TTC549 (cell line): ENCODE measurements around the gene NRXN3.

Experiments
- FAIRE-seq: peaks from 2 replicates; lab custom pipeline; 2012; peaks lifted over from hg19 to GRCh38; lab: Jason Lieb, UNC

The NRXN3 gene

DNA sequence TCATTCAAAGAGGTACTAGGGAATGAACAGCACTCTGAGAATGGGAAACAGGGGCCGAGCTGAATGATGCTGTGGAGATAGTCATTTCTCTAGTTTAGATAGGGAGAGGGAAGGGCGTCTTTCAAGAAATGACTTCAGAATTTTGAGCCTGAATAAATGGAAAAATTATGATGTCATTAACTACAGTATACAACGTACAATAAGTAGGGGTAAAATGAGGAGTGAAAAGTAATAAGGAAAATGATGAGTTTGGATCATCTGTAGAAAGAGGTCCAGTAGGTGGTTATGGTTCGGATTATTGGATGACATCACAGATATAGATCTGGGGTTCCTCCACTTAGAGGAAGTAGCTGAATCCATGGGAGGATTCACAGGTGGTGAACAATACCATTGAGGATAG is 1081.1 kb downstream of the NRXN3 start:
- FAIRE-seq = no peak

DNA sequence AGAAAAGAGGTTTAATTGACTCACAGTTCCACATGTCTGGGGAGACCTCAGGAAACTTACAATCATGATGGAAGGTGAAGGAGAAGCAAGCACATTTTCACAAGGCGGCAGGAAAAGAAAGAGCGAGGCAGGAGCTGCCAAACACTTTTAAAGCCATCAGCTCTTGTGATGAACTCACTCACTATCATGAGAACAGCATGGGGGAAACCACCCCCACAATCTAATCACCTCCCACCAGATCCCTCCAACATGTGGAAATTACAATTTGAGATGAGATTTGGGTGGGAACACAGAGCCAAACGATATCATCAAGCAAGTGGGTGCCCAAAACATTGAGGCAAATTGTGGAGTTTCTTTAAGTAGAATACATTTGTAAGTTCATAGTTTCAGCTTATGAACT is 1083.4 kb downstream of the NRXN3 start:
- no peak for FAIRE-seq

DNA sequence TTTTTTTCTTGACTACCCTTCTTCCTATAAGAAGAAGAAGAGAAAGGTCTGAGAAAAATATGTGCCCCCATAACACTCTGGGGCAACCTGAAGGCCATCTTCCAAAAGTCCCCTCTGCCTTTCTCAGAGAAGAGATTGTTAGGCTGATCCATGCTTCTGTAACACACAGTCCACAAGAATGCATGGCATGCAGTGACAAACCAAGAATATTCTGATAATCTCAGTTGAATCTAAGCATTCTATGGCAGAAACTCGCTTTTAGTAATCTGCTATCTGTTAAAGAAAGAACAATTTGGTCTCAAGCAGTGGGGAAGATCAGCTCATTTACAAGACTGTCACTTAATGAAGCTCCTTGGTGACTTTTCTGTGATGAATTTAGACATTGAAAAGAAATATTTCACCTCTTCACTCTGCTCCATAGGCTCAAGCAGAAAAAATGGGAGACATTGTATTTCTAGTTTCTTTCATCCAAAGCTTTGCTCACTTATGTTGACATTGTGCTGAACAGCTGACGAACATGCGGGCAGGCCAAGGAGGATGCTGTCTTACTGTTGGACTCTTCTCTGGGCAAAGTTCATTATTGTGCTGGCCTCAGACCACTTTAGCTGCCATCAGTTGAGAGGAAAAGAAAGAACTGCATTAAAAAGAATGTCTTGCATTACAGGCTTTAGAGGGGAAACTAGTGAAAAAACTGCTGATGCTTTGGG is 1084.0 kb downstream of the NRXN3 start:
- no peak for FAIRE-seq

DNA sequence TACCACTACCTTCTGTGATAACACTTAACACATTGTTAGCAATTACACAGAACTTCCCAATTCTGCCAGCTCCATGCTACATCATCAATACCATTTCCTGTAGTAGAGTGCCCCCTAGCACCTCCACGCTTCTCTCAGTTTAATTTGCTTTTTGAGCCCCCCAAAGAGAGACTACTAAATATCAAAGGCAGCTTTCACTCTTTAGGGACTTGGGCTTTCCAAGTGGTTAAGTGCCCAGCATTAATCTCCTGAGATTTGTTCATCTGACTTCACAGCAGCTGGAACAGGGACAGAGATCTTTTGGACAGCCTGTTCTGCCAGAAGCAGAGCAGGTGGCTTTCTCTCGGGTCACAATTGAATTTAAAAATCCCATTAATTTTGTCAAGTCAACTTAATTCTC is 1086.2 kb downstream of the NRXN3 start:
- FAIRE-seq = no peak

DNA sequence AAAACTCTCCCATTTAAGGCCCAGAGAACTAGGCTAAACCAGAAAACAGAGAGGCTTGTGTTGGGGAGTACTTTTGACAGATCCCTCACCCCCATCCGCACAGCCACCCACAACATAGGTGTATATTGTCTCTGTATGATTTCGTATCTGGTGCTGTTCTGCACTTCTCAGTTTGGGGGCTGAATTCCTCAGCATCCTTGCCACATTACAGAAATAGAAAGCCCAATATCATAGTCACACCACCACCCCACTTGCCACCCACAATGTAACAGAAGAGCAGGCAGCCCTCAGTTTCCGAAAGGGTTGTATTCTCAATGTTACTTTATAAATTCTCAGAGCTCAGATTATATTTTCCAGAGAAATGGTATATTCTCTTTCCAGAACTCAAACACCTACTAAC is 1090.2 kb downstream of the NRXN3 start:
- FAIRE-seq = no peak

DNA sequence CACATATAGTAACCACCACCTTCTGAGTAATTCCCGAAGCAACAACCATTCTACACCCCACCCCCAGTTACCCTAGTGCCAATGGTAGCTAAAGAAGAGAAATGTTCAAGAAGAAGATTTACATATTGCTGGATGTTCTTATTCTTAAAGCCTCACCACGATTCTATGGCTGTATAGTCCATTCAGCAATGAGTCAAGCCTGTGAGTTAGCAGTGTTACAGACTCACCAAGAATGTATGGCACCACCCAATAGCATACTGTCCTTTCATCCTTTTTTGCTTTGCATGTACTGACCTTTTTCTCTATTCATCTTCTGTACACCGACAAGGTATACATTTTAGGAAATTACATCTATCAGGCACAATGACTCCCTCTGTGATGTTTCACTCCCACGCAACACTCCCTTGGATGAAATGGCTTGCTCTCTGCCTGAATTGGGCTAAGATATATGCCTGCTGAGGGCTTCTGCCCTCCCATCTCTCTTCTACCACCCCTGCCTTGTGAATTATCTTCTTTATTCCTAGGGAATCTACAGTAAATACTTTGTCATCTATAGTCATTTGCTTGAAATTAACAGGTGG is 1095.3 kb downstream of the NRXN3 start:
- FAIRE-seq = no peak

DNA sequence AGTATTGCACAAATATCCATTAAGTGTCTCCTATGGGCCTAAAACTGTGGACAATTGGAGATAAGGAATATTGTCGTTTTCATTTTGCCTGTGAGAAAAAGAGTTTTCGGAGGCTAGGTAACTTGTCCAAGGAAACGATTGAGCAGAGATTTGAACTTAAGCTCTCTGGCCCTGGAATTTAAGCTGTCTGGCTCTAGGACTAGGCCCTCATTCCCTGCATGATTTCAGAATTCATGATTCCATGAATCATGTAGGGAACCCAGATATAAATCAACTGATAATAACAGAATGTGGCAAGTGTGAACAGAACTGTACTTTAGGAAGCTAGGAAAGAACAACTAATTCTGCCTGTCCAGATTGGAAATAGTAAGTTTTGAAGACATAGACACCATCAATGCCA is 1100.2 kb downstream of the NRXN3 start:
- no peak for FAIRE-seq

DNA sequence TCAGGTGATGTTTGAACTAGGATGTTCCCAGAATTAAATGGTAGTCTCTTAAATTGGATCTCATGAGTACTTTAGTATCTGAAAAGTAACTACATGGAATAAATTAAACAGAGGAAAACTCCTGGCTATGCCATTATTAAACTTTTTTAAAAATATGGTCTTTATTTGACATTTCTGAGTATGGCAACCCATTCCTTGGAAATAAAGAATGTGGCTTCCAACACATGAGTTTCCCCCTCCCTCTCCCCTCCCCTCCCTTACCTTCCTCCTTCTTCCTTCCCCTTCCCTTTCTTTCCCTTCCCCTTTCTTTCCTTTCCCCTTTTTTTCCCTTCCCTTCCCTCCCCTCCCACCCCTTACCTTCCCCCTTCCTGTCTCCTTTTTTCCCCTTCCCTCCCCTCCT is 1100.9 kb downstream of the NRXN3 start:
- FAIRE-seq = no peak

DNA sequence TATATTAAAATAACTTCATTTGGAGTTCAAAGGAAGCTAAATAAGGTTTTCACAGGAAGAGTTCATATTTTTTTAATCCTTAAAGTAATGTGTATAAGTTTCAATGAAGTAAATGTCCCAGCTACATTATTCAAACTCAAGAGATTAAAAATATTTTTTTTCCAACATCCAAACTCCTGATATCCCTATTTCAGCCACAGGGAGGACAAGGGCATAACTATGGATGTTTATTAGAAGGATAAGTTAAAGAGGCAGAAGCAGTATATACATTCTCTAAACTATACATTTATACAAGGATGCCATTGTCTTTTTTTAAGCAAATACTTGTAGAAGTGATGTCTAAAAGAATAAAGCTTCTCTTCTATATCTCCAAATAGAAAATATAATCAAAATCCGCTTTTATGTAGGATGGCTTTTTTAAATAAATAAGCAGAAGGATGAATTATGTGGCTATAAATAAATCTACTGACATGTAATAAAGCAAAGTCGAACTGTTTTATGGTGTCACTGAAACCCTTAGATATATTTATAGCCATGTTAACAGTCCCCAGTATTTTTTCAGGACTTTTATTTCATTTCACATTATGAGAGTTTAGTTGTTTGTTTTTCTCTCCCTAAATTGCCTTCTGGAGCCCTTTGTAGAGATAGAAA is 1104.6 kb downstream of the NRXN3 start:
- no peak for FAIRE-seq

DNA sequence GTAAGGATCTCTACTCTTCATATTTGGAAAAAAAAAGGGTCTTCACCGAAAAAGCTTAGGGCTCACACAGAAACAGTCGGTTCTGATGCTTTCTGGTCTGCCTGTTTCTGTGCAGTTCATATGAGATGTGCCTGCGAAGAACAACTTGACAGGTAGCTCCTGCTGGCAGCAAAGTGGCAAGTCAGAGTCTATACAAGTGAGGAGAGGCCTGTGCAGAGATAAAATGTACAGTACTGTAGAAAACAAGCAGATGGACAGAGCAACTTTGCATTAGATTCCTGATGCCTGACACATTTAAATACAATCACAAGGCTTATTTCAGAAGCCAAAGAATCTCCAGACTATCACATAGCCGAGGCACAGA is 1105.1 kb downstream of the NRXN3 start:
- FAIRE-seq = no peak

DNA sequence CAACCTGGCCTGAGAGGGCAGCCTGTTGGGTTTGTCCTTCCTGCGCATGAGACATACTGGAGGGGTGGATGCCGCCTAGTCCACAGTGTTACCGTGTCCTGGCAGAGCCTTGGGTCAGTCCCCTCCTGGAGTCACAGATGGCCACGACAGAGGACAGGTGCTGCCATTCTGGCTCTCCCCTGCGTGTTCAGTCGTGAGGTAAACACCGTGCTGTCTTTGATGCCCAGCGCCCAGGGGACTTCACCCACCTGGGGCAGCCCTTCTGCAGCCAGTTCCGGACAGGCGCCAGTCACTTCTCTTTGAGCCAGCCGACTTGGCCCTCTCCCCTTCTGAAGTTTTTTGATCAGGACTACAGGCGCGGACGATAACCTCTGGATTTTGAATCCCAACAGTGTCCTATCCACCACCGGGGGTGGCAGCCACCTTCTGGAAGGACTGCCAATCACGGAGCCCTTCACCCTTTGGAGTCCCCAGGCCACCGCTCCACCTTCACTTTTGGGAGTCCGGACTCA is 1108.2 kb downstream of the NRXN3 start:
- FAIRE-seq = no peak

DNA sequence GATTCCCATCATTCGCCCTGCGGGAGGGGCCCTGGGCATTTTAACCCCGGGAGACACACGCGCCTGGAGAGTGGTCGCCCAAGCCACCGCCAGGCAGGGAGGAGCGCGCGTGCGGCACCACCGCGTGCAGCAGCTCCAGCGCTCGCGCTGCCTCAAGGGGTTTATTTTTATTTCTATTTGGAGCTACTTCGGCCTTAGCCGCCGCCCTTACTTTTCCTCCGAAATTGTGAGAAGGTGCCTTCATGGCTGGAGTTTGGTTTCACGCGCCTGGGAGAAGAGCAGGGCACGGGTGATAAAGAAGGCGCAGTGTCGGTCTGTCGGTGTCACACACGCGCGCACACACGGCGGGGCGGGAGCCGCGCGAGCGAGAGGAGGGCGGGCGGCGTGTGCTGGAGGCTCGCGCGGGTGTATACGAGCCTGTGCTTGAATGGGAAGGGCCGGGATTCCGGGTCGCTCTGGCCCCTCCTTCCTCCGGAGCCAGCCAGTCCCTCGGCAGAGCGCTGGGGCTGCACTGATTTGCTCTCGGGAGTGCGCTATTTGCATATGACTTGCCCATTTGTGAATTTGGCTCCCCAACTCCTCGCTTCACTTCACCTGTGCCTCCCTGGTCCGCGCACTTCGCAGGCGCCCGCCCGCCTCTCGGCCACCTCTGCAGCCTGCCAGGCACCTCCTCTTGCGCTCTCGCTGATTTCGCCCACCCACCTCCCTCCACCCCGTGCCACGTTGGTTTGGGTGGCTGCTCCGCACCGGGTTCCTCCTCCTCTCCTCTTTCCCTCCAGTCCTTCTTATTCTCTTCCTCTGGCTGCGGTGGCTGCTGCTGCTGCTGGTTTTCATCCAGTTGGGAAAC is 1108.8 kb downstream of the NRXN3 start:
- no peak for FAIRE-seq

DNA sequence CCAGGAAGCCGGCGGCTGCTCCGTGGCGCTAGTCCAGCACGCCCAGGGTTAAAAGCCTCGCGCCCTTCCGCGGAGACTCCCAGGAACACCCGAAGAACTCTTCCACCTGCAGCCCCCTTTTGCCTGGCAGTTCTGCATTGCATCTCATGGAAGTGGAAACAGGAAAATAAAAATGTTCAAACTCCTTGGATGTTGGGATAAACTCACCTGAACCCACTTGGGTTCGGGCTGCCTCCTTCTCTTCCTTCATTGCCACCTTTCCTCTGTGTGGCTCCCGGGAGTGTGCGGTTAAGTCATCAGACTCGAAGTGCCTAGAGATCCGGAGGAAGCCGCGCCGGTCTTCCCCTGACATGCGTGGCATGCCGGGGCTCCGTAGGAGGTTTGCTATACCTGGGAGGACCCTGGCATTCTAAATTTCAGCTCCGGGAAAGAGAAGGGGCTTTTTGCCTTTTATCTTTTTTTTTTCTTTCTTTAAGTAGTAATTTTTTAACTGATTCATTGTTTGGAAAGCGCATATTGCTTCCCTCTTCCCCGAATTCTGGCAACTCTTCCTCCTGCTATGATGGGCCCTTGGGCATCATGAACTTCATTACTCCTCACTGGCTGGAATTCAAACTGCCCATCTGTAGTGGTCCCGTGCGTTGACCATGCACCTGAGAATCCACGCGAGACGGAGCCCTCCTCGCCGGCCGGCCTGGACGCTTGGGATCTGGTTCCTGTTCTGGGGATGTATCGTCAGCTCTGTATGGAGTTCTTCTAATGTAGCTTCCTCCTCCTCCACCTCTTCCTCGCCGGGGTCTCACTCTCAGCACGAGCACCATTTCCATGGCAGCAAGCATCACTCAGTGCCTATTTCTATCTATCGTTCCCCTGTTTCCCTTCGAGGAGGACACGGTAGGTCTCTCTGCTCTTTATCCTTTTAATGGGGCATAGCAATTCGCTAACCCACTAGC is 1109.7 kb downstream of the NRXN3 start:
- FAIRE-seq = no peak

DNA sequence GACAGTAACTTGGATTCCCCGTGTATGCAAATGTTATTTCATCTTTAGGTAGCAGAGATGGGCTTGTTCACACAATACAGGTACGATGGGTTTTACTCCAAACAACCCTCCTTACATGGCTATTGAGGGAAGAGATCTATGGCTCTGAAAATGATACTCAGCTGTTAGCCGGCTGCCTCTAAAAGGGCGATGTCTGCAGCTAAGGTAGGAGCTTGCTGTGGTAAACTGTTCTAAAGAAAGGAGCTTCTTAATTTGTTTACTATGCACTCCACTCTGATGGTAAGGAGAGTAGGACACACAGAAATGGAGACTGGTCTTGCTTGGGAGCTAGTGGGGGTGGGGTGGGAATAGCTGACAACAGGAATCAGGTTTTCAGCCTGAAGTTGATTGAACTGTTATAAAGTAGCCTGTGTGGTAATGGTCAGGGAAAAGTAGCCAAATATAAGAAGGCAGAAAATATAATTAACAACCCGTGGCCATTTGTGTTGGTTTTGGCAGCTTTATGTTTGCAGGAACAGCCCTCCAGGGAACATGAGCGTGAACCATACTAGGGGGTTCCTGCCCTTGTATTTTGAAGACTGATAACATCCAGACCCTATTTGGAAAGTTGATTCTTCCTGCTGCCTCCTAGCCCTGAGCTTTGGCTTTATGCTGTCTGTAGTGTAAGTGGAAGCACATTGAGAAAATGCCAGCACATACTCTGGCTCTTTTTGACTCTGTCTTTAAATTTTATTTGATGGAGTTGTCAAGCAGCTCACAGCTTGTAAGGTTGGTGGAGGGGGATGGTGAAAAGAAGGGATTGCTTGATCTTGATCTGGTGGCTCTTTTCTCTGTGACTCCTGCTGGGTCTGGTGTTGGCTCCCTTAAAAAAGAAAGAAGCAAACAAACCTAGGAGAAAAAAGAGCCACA is 1111.3 kb downstream of the NRXN3 start:
- no peak for FAIRE-seq

DNA sequence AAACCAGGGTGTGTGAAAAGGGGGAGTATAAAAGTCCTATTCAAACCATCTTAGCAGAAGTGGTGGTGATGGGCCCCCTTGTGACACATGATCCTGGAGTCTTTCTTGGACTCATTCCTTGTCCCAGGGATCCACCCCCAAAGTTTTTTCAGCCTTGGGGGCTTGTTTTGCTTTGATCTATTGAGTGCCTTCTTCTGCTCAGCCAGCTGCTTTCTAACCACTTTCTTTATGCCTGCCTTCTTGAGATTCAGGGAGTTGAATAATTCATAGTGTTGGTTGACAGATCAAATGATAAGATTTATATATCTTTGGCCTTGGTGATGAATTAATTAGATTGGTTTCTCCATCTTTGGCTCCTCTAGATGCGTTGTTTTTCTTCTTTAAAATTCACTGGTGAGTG is 1114.4 kb downstream of the NRXN3 start:
- FAIRE-seq = no peak

DNA sequence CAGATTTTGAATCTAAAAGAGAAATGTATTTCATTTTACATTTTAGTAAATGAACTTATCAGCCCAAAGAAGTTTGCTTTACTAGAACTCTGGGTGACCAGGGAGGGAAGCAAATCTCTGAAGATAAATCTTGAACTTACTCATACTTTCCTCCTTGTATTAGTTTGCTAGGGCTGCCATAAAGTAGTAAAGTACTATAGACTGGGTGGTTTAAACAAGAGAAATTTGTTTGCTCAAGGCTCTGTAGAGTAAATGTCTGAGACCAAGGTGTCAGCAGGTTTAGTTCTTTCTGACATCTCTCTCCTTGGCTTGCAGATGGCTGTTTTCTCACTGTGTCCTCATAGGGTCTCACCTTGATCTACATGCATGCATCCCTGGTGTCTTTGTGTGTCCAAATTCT is 1115.1 kb downstream of the NRXN3 start:
- FAIRE-seq = no peak

DNA sequence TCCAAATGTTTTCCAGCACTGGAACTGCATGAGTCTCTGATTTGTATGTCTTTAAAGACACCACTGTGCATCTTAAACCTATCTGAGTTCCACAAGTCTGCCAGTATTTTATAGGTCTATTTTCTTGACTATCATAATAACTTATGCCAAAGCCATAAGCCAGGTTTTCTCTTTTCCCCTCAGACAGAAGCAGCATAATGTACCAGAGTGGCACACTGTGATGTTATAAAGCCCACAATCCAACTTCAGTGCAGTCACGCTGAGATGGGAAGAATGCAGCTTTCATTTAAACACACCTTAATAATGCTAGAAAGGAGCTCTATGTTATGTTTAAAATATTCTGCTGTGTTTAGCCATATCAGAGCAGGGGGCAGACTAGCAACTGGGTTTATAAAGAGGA is 1117.8 kb downstream of the NRXN3 start:
- no peak for FAIRE-seq

DNA sequence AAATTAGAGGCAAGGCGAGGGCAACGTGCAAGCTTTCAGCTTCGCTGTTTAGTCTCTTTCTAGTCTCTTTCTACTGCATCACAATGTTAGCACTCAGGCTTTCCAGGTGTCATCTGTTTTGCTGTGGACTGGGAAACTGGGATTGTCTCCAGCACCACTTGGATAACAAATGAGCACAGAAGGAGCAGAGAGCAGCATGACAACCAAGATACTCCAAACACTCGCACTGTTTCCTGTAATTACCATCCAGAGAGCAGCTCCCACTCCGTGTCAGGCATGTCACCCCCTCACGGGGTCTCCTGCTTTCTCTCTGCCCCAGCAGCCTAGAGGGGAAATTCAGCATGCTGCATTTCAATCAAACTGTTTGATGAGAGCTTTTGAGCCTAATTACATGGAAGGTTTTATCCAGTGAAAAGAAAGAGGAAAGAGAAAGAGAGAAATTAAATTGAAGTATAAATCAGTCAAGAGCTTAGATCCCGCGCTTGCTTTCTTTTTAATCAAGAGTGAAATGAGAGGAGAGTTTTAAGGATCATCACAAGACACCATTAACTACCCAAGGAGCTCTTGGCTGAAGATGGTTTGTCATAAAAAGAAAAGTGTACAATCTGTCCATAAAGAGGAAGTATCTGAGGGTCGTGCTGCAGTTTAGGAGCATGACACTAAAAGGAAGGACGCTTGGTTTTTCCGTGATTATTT is 1123.5 kb downstream of the NRXN3 start:
- no peak for FAIRE-seq

DNA sequence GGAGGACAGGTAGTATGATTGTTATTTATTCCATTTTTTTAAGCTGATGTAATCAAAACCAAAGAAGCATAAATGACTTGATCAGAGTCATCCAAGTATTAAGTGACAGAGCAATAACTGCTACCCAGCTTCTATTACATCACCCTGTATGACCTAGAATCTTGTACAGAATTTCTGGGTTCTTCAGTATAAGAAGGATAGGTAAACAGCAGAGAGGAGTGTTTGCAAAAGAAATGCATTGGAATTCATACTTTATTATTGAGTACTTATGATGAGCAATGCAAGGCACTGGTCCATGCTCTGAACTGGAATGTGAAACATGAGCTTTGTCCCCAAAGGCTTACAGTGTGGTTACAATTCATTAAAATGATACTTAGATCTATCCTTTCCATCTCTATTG is 1124.3 kb downstream of the NRXN3 start:
- no peak for FAIRE-seq

DNA sequence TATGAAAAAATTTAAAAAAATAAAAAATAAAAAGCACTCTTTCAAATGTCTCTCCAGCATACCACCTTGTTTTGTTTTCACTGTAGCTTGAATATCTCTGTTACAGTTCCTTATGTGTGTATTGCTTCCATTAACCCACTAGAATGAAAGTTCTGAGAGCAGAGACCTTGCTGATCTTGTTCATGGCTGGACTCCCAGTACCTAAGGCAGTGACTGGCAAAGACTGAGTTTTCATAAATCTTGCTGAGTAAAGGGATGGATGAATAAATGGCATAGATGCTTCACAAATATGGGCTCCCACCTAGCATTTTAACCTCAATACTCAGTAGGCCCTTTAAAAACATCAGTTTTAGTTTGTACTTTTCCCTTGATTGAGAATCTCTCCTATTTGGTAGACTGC is 1125.2 kb downstream of the NRXN3 start:
- FAIRE-seq = no peak
